HG03139 (cell line): Measurements from ENCODE around the gene ARFGEF3.

Experiments
- ATAC-seq: cut with Tn5 transposase; IDR thresholded peaks from one replicate; pipeline ENCODE4 v1.9.1; 2021; ENCODE audit not compliant: unreplicated experiment

Gene ARFGEF3

DNA sequence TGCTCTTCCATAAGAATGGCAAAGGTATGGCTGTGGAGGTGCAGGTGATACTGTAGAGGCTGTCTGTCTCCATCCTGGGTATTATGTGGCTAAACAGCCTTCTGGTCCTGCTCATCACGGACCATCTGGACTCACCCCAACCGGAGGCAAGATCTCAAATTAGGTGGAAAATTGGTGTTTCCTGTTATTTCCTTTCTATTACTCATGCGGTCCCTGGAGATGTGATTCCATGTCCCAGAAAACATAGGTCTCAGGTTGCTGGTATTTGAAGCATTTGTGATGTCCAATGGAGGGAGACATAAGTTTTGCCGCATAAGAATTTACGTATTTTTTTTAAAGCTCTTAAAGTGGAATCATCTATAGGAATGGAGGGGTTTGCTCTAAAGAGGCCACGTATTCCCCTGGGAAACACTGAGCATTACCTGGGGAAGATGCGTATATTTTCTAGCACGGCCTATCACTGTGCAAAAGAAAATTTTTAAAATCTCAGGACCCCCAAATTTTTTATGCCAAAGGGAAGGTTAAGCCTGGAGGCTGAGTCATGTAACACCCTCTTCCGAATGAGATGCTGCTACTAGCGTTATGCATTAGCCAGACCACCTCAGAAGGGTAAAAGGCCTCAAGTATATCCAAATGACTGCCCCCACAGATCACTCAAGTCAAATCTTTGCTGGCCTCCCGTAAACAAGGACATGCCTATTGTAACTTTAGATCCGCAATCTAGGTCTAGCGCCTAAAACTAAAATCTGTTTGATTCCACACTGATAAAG is 78.9 kb downstream of the ARFGEF3 start:
- ATAC-seq = no peak

DNA sequence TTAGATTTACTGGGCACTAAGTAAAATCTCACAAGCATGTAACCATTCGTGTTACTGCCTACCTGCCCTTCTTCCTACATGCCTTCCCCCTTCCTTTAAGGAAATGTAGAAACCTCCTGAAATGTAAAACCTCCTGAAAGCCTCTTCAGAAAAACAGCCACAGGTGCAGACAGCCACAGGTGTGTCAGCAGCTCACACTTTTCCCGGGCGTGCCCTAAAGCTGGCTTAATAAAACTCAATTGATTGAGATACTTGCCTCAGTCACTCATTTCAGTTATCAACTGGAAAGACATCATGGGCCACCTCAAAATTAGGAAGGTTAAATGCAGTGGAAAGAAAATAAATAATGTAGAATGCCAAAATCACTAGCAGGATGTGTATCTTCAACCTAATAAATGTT is 79.6 kb downstream of the ARFGEF3 start:
- ATAC-seq = no peak

DNA sequence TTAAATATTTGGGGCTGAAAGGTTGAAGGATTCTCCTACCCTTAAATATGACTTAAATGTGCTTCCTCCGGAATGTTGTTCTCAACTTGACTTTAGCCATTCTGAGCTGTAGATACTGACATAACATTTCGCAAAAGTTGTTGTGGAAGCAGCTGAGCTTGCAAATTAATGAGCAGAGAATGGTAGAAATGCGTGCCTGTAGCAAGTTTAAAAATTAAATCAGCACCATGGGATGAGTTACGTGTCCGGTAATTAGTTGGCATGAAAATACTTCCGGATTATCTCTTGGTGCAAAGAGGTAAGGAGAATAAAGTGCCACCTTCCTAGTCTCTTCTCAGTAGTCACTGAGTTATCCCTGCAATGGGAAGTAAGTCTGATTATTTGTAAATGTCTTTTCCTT is 80.2 kb downstream of the ARFGEF3 start:
- no peak for ATAC-seq

DNA sequence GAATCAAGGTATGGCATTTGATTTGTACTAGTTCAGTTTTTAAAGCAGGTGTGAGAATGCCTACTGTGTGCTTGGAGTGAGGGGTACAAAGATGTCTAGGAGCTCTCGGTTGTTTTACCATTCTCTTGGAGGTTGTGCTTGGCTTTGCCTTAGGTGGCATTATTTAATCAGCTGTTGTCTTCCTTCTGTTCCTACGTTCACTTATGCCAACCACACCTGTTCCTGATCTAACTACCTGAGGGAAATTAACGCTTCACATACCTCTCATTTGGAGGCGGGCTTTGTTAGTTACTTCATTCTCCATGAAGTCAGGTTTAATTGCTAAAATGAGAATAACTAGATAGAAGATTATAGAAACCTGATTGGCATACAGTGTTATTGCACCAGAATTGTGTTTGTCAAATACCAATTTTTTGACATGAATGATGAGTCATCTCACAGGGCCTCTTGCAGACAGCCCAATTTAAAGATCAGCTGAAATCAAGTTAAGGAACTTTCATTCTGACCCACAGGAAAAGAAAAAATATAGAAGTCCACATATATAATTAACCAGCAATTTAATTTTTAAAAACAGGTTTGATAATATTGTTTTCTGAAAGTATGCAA is 81.4 kb downstream of the ARFGEF3 start:
- no peak for ATAC-seq

DNA sequence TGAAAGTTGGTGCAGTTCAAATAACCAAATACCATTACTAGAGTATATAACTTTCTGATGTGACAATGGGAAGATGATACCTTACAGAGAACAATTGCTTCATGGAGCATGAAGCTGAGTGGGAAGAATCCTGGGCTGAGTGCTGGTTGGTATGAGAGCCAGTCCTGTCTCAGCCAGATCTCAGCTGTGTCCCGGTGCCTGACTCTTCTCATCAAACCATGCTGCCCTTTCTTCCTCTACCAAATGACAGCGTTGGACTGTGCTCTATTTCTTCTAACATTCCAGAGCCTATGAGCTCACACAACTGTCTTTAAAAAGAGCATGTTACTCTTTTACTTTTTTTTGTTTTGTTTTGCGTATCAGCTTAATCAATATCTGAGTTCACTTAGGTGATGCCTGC is 84.0 kb downstream of the ARFGEF3 start:
- ATAC-seq = no peak

DNA sequence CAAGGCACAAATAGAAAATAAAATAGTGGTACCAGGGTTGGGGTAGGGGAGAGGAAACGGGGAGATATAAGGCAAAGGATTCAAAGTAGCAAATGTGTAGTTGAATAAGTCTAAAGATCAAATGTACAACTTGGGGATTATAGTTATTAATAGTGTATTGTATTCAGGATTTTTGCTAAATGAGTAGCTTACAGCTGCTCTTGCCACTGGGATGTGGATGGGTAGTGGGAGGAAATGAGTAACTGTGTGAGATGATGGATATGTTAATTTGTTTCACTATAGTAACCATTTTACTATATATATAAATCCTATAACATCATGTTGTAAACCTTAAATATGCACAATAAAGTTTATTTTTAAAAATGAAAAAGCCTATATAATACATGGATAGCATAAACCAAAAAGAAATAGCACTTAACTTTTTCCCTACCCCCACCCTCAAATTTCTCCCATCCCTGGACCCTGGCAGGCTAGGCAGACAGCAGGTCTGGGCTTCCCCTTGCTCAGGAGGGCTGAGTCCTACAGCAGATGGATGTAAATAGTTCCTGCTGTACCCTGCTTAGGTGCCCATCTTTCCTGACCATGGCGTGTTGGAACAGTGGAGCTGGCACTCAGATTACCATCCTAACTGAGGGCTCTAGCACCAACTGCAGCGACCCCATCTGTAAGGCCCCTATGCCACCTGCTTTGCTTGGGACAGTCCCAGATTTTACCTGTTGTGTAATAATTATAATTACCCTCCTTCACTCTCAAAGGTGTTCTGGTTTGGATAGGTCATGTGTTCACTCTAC is 85.1 kb downstream of the ARFGEF3 start:
- no peak for ATAC-seq

DNA sequence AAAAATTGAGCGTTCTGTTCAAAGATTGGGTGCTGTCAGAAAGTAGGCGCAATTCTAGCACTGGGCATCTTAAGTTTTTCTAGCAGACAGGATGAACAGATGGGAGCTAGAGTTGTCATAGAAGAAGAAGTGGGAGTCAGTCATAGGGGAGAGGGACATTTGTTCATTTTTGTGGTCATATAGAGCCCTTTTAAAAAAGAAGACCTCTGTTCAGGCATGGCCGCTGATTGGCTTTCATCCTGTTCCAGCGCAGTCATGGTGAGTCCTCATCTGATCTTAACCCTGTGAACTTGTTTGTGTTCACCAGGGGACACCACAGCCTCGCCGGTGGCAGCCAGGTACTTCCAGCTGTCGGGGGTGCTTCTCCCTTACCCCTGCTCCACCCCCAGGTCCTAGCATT is 86.3 kb downstream of the ARFGEF3 start:
- ATAC-seq = no peak

DNA sequence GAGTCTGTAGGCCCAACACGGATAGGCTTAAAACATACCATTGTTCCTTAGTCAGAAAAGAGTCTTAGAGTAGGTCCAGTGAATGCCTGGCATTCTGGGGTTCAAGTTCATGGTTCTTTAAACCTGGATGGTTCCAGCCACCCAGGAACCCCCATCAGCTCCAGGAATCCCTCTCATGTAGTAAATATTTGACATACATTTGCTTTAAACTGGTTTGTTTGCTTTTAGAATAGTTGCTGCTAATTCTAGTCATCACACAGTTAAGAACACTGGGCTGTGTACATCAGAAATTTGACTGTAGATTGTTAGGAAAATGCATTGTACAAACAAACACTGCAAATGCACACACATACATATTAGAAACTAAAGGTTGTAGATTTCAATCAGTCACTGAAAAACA is 87.1 kb downstream of the ARFGEF3 start:
- ATAC-seq = no peak

DNA sequence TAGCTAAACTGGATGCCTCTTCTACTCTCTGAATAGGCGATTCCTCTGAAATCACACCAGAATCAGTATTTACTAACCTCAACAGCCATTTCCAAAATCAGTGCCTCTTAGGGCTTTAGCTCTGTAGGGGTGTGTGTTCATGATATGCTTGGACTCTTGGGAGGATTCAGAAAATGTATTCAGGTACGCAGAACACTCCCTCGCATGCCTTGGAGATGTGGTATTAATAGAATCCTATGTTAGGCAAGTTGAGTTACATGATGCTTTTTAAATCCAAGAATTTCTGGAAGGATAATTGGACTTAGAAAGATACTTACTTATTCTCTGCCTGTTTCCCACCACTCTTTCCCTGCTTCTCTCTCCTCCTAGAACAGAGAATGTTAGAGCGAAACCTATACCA is 88.3 kb downstream of the ARFGEF3 start:
- no peak for ATAC-seq

DNA sequence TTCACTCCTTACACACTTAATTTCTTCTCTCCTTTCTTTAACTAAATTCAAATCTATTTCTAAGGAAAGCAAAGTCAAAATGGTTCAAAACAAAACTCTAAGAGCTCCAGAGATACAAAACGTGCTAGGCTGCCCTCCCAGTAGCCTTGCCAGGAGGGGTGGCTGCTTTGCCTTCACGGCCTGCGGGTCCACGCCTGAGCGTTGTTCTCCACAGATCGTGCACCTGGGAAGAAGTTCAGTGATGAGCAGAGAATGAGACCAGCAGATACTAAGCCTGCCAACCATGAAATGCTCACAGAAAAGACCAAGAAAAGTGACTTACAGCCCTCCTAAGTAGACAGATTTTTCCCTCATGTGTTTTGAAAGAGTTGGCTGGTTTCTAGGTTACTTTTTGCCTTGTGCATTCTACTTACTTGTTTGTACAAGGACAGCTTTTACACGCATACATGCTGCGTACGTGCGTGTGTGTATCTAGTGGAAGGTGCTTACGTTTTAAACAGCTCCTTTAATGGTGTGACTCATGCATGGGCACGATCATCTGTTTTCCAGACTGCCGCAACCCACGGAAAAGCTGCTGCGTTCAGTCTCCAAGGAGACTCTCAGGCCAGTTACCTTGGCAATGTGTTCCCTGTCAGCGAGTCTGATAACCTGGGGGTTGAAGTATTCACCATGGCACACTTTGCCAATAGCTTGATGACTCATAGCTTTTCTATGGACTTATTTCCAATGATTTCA is 88.9 kb downstream of the ARFGEF3 start:
- no peak for ATAC-seq

DNA sequence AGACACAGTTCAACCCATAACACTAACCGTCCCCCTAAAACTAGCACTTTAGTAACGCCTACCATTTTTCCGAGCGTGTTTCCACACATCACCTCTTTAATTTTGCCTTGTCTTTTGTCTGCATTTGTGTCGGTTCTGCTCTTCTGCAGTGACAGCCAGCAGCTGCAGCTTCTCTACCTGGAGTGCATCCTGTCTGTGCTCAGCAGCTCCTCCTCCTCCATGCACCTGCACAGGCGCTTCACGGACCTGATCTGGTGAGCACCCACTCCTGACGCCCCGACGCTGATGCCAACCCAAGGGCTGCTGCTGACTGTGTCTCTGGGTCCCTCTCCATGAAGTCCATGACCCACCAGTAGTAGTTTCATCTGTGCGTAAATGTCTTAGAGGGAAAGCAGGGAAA is 92.0 kb downstream of the ARFGEF3 start:
- no peak for ATAC-seq

DNA sequence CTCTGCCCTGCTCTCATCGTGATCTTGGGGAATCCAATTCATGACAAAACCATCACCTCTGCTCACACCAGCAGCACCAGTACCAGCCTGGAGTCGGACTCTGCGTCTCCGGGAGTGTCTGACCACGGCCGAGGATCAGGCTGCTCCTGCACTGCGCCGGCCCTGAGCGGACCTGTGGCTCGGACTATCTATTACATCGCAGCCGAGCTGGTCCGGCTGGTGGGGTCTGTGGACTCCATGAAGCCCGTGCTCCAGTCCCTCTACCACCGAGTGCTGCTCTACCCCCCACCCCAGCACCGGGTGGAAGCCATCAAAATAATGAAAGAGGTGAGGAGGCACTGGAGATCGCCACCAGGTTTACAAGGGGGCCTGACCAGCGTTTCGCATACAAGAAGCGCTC is 93.7 kb downstream of the ARFGEF3 start:
- no peak for ATAC-seq

DNA sequence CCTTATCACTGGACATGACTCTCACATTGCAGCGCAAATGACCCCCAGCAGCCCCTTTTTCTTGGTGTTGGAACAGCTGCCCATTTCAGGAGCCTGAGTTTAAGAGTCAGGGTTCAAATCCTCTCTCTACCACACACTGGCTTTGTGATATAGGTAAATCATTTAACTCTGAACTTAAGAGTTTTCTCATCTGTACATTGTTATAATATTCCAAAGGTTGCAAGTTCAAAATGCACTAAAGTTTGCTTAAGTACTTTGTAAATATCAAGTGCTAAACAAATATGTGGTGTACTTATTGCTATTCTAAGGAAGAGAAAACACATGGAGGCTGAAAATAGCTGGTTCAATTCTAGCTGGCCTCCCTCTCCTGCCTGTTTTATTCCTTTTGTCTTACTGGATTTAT is 95.9 kb downstream of the ARFGEF3 start:
- no peak for ATAC-seq

DNA sequence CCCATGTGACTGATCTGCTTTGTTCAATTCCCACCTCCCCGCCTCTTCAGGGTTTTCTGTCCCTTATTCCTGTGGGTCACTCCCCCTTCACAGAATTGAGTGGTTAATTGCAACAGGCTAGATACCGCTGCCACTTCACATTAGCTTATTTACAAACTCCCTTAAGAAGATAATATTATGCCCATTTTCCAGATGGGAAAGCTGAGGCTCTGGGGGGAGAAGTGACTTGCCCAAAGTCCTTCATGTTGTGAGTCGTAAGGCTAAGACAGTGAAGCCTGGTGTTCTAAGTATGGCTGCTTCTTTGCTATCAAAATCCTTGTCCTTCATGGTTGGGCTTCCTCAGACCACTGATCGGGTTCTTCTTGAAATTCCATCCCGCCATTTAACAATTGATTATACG is 96.5 kb downstream of the ARFGEF3 start:
- no peak for ATAC-seq

DNA sequence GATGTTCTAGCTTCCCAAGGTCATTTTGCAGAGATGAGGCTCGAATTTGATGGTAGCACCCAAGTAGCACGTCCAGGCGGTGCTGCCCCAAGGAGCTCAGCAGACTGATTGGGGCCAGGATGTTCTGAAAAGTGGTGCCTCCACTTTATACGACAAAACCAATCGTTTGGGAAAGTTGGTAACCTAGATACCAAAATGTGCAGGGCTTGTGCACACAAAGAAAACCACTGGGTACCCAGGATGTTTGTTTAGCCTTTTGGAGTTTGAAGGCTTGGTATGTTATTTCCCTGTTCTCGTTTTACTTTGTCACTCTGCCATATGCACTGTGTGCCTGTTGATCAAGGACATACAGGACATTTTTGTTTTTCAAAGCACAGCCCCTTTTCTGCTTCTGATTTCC is 97.3 kb downstream of the ARFGEF3 start:
- ATAC-seq = no peak

DNA sequence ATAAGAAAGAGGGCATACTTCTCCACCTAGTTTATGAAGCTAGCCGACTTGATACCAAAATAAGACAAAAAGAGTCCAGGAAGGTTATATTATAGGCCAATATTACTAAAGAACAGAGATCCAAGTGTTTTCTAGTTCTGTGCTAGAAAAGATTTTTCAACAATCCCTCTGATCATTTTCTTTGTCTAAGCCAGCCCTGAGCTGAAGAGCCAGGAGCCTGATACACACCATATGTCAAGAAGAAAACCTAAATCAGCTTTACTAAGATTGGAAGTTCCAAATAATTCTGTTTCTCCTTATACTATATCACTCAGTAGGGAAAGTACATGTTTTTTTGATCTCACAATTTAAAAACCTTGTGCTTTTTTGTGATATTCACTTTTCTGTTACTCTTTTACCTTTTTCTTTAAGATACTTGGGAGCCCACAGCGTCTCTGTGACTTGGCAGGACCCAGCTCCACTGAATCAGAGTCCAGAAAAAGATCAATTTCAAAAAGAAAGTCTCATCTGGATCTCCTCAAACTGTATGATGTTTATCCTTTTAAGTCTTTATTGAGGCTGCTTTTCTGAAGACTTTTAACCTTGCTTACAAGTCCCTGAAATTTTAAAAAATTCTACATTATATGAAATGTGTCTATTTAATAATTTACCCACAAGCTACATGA is 99.5 kb downstream of the ARFGEF3 start:
- no peak for ATAC-seq

DNA sequence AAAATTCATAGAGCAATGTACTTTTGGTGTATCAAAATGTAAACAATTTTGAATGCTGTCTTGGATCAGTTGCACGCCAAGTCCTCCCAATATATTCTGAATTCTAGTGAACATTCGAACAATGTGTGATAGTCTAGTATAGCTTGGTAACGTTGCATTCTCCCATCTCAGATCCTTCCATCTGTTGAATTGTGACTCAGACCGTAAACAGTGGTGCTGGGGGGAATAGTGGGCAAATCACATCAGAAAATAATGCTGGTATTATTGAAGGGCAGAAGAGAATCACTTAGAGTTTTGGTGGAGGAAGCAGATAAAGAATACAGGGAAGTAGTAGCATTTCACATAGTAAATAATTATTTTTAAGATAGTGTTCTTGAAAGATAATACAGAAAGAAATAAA is 102.2 kb downstream of the ARFGEF3 start:
- no peak for ATAC-seq

DNA sequence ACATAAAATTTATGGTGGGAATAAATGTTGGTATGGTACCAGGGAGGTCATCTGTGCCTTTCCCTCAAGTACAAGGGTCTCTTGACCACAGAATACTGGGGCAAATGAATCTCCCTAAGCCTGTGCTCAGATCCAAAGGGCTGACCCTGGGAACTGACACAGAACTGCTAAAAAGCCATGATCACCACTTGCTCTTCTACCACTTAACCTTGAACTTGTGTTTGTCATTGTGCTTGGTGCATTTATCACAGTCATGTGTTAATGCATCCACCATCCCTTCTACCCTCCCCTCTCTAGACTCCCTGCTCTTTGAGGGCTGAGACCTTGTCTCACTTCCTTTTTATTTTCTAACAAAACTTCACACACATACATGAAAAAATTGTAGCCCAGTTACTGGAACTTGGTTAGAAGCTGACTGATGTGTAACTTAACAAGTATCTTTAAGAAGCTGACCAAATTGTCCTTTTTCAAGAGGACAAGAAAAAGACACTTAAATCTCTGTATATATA is 102.7 kb downstream of the ARFGEF3 start:
- no peak for ATAC-seq

DNA sequence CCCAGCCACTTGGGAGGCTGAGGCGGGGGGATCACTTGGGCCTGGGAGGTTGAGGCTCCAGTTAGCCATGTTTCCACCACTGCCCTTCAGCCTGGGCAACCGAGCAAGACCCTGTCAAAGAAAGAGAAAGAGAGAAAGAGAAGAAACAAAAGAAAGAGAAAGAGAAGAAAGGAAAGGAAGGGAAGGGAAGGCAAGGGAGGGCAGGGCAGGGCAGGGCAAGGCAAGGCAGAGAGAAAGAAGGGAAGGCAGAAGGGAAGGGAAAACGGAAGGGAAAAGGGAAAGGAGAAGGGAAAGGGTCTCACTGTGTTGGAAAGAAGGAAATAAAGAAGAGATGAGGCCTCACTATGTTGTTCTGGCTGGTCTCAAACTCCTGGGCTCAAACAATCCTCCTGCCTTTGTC is 104.4 kb downstream of the ARFGEF3 start:
- ATAC-seq = no peak

DNA sequence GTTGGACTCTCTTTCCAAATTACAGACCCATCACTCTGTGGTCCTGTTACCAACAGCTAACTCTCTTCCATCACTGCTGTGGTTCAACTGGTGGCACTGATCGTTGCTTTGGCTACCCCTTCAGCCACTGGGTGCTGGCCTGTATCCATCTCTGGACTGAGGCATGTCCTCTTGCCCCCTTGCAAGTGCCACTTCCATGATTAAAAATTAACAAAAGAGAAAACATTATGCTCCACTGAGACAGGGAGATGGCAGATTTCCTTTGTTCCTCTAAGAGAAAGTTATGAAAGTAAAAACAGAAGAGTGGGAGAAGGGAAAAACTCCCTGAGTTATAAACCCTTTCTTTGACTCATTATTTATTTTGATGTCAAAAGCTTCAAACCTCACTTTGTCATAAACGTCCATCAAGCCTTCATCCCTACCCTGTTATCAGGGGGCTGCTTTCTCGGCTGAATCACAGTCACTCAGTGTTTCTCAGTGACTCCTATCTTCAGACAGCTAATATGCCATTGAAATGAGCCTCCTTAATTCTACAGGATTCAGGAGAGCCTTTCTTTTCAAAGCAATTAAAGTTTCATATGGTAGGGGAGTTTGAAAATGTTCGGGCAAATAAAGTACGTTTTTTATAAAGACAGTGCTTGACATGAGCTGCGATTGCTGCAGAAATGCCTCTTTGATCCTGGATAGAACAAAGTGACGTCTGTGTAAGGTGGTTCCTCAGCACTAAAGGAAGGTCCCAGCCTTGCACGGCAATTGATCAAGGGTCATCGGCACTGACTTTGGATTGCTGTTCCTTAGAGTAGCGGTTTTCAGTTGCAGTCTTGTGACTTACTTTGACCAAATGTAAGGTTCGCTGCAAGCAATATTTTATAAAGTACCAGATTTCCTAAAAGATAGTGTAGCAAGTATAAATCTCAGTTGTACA is 106.5 kb downstream of the ARFGEF3 start:
- no peak for ATAC-seq
